GM21515 (cell line): ENCODE results near the gene MRM3.
"Not testable (repeated sequence)": the region's sequence is repeated elsewhere in the genome, so short reads cannot be mapped to it uniquely, and the experiment has no call there.

Source experiments
- ATAC-seq: cut with Tn5 transposase; IDR thresholded peaks from one replicate; pipeline ENCODE4 v1.9.1; 2021; ENCODE audit not compliant: unreplicated experiment

The MRM3 gene

GRCh38 chr17:753418-753817 is 28.7 kb upstream of the MRM3 start:
- ATAC-seq, result no peak

GRCh38 chr17:755319-755961 is 26.7 kb upstream of the MRM3 start:
- ATAC-seq, result not testable (repeated sequence)

- ATAC-seq, result not testable (repeated sequence)
Measured at GRCh38 chr17:756010-756567, 26.1 kb upstream of the MRM3 start.

- no peak for ATAC-seq
Measured at GRCh38 chr17:759964-760363, 22.2 kb upstream of the MRM3 start.

- ATAC-seq, result no peak
Measured at GRCh38 chr17:760371-760770, 21.8 kb upstream of the MRM3 start.

GRCh38 chr17:767076-767475 is 15.1 kb upstream of the MRM3 start:
- ATAC-seq, result no peak

GRCh38 chr17:773016-773415 is 9.1 kb upstream of the MRM3 start:
- ATAC-seq, result no peak

- no peak for ATAC-seq
Measured at GRCh38 chr17:773467-774312, 8.5 kb upstream of the MRM3 start.

- ATAC-seq, result no peak
Measured at GRCh38 chr17:774313-774584, 7.9 kb upstream of the MRM3 start.

- no peak for ATAC-seq
Measured at GRCh38 chr17:778096-778495, 4.1 kb upstream of the MRM3 start.

- no peak for ATAC-seq
Measured at GRCh38 chr17:784143-784542, 2.0 kb downstream of the MRM3 start.

GRCh38 chr17:785901-786300 is 3.7 kb downstream of the MRM3 start:
- ATAC-seq, result not testable (repeated sequence)

GRCh38 chr17:787641-788221 is 5.6 kb downstream of the MRM3 start:
- ATAC-seq, result no peak

GRCh38 chr17:788551-788950 is 6.4 kb downstream of the MRM3 start:
- no peak for ATAC-seq

- ATAC-seq, result no peak
Measured at GRCh38 chr17:789160-789840, 7.1 kb downstream of the MRM3 start.

GRCh38 chr17:789931-790873 is 8.0 kb downstream of the MRM3 start:
- not testable (repeated sequence) for ATAC-seq

GRCh38 chr17:790874-791247 is 8.7 kb downstream of the MRM3 start:
- not testable (repeated sequence) for ATAC-seq

- no peak for ATAC-seq
Measured at GRCh38 chr17:791829-792228, 9.7 kb downstream of the MRM3 start.

GRCh38 chr17:792277-792676 is 10.1 kb downstream of the MRM3 start:
- no peak for ATAC-seq

GRCh38 chr17:794876-795275 is 12.7 kb downstream of the MRM3 start:
- no peak for ATAC-seq
